Anterior cingulate cortex (tissue), 58 donors: ENCODE data around the gene GLIPR2.

Source experiments
- DNase-seq, 58 donors: peaks; one replicate each; lab custom pipeline; 2025; lab: John Stamatoyannopoulos, UW

The GLIPR2 gene

GRCh38 chr9:36190388-36191289 is 54.1 kb downstream of the GLIPR2 start, which contains the start of gene CLTA:
Gene CLTA, plus strand, starts transcription at chr9:36190921. Its CDS starts 136 bp downstream, at chr9:36191057.
- DNase-seq = peak; percentile 69 to 99 (median 97)

- DNase-seq = peak in 7 of 58 donors; percentile 9 to 59 (median 32)
Observed at GRCh38 chr9:36191290-36191645, 54.7 kb downstream of the GLIPR2 start.

GRCh38 chr9:36191686-36192085 is 55.2 kb downstream of the GLIPR2 start:
- DNase-seq = no peak

GRCh38 chr9:36192196-36192595 is 55.7 kb downstream of the GLIPR2 start:
- DNase-seq = no peak

GRCh38 chr9:36193023-36193422 is 56.5 kb downstream of the GLIPR2 start:
- DNase-seq = no peak

GRCh38 chr9:36194326-36195000 is 57.9 kb downstream of the GLIPR2 start:
- no peak for DNase-seq

GRCh38 chr9:36204906-36205547 is 68.5 kb downstream of the GLIPR2 start:
- peak in 3 of 58 donors; percentile 15 to 23 (median 16) for DNase-seq

GRCh38 chr9:36207016-36207415 is 70.5 kb downstream of the GLIPR2 start:
- peak in 29 of 58 donors; percentile 12 to 72 (median 40) for DNase-seq

GRCh38 chr9:36207546-36208012 is 71.0 kb downstream of the GLIPR2 start:
- DNase-seq = no peak

- peak in 4 of 58 donors; percentile 7 to 11 (median 9) for DNase-seq
Observed at GRCh38 chr9:36208521-36209253, 72.2 kb downstream of the GLIPR2 start.

- no peak for DNase-seq
Observed at GRCh38 chr9:36210722-36211121, 74.2 kb downstream of the GLIPR2 start.

- peak in 1 of 58 donors; percentile 7 for DNase-seq
Observed at GRCh38 chr9:36211510-36211909, 75.0 kb downstream of the GLIPR2 start.

GRCh38 chr9:36213387-36213786 is 76.9 kb downstream of the GLIPR2 start:
- no peak for DNase-seq
